ENCODE data around the gene PADI4.
"Not testable (repeated sequence)": the region's sequence is repeated elsewhere in the genome, so short reads cannot be mapped to it uniquely, and the experiment has no call there.

The PADI4 gene

DNA sequence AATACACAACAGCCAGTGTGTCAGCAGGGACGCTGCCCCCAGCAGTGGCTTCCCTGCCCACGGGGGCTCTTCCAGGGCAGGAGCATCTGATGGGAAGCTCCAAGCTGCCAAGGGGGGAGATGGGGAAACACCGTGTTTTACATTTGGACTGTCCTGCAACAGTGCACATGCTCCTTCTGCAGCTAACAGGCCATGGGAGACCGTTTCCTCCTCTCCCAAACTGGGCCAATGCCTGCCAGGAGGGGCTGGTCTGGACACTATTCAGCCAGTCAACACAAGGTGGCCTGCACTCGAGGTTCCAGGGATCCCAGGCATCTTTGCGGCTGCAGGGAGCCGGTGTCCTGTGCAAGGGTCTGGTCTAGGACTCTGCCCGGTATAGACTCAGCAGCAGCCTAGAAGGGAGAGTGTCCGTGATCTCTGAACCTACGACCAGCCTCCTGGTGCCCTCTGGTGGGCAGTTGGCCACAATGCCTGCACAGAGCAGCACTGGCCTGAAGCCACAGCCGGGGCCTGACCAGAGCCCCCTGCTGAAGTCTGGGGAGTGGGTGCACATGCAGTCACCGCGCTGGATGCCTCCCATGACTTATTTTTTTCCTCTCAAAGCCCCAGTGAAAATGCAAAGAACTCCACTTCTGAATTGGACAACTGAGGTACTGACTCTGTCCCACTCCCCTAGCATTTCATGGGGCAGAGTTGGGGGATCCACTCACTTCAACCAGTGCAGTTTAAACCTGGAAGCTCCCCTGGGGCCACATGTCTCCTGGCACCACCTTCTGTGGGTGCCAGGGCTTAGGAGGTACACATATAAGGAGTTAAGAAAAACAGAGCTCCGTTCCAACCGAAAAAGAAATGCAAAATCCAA lies 98.1 kb downstream of the PADI4 start:
- peak; percentile 79 for TF ChIP-seq CTCF (IDR thresholded peaks at IDR 0.05; ENCODE audit: low read depth, low read length)

DNA sequence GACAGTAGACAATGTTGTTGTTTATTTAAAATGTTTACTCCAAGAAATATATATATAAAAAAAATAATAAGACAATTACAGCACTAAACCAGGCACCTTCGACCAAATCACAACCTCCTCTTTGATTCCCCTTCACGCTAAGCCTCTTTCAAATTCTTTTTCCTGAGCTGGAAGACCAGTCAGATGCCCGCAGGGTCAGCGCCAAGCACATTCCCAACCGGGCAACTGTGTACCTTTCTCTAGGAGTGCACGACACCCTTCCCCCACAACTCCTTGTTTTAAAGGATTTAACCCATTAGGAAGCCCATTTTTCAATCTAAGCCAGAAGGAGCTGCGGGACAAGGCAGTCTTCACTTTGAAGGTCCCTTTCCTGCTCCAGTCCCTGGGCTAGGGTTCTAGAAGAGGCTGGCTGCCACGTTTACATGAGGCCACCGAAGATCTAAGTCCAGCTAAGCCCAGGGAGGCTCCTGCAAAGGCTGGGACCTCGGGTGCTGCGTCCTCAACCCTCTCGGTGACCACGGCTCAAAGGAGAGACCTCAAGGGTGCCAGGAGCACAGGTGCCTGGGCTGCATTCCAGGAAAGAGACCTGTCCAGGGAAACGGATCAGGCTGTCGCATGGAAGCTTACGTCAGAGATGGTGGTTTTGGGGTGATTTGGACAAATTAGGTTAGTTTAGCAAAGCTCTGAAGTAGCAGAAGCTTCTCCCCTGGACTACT lies 98.9 kb downstream of the PADI4 start:
- not testable (repeated sequence) for DNase-seq (ENCODE audit: low read depth in 2 of 2); H3K4me3 ChIP-seq (replicated peaks in 1 of 2; ENCODE audit: low read depth in 2 of 2, low read length in 2 of 2)

More for the DNA sequence above, 98.1 kb downstream of the PADI4 start:
- no peak overlapping the region for H3K4me3 ChIP-seq (replicated peaks in 1 of 2; ENCODE audit: low read depth in 2 of 2, low read length in 2 of 2)
- peak; percentile 65 to 68 for DNase-seq (ENCODE audit: low read depth in 2 of 2)

DNA sequence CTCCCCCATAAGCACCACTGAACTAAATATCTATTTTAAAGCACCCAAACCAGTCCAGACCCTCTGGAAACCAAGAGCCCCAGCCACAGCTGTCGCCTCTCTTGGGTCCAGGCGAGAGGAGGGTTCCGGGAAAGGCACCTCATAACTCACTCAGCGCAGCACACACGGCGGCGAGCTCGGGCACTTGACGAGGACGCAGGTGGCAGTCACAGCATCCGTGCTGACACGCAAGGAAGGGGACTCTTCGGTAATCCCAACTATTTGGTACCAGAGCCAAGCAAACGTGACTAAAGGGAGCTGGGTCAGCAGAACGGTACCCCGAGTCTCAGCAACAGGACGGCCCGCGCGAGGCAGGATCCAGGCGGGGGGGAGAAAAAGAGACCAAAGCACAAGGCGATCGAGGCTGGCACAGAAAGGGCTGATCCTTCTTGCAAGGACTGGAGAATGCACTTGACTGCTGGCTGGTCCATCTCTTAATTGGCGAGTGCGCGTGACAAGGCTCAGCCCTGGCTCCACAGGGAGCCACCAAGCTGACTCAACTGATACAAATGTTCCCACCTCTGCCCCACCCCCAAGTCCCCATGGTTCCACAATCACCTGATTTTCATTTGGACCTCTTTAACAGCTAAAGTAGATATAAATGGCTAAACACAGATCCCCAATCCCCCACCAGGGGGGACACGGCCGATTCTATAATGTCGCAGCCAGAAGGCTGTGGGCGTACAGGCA lies 100.0 kb downstream of the PADI4 start:
- not testable (repeated sequence) for H3K4me3 ChIP-seq (replicated peaks in 1 of 2; ENCODE audit: low read depth in 2 of 2, low read length in 2 of 2); DNase-seq (ENCODE audit: low read depth in 2 of 2)

- no peak for TF ChIP-seq CTCF (IDR thresholded peaks at IDR 0.05; ENCODE audit: low read depth, low read length)
- no peak for DNase-seq (ENCODE audit: low read depth in 2 of 2)
- H3K4me3 ChIP-seq (replicated peaks in 1 of 2; ENCODE audit: low read depth in 2 of 2, low read length in 2 of 2), result no peak overlapping the region
These were observed 101.4 kb downstream of the PADI4 start for GRCh38 chr1:17409391-17409811.

DNA sequence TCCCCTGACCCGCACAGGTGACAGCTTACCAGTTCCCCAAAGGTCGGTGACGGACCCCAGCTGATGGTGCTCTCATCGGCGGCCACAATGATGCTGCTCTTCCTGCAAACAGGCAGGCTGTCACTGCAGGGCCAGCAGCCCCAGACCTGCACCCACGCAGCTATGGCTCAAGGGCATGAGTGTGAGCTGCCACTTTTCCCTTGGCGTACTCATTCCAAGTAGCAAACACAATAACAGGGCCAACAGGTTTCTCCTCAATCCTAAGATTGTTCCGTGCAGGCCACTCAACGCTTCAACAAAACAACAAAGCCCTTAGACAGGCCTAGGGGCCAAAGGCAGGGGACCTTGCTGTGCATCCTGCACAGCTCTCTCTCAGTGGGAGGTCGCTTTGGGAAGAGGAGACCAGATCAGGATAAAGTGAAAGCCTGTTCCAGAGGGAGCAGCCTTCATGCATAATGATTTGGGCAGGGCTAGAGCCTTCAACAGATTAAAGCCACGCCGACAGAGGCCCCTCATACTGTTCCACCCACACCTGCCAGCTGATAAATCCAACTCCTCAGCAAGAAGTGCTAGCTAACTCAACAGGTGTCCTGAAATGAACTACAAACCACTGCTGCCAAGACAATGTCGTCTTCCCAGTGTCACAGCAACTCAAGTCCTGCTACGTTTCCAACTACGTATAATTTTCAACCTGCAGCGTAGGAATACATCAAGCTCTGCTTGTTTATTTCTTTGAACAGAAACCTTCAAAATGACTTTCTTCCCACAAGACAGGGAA lies 104.3 kb downstream of the PADI4 start:
- DNase-seq (ENCODE audit: low read depth in 2 of 2), result no peak
- TF ChIP-seq CTCF (IDR thresholded peaks at IDR 0.05; ENCODE audit: low read depth, low read length), result no peak
- no peak overlapping the region for H3K4me3 ChIP-seq (replicated peaks in 1 of 2; ENCODE audit: low read depth in 2 of 2, low read length in 2 of 2)
